ENCODE measurements around the gene CGB2. TPM values are rescaled to one million over a fixed set of nuclear protein-coding genes. Genes with fewer than 3 reads are reported as not detected.

CGB2 gene
- total and polyA plus RNA-seq, 9 of the 15 experiments (the other 6 are each of a cell fraction or from before 2014, with no cell fraction given) = 0.22 TPM; not detected in 8

DNA sequence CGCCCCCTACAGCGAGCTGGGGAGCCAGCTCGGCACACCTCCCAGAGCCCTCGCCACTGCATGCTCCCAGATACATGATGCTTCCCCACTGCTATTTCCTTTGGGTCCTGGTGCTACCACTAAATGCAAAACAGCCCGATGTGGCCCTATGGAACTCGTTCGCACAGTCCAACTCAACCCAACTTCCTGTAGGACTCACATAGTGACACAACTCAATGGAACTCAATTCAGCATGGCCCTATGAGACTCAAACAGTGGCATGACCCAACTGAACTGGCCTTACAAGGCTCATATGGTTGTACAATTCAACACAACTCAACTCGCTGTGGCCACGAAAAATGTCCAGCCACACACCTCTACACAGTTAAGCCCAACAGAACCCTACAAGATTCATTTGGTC lies 37.3 kb downstream of the CGB2 start (continued):
- TF ChIP-seq, protein P1, sequence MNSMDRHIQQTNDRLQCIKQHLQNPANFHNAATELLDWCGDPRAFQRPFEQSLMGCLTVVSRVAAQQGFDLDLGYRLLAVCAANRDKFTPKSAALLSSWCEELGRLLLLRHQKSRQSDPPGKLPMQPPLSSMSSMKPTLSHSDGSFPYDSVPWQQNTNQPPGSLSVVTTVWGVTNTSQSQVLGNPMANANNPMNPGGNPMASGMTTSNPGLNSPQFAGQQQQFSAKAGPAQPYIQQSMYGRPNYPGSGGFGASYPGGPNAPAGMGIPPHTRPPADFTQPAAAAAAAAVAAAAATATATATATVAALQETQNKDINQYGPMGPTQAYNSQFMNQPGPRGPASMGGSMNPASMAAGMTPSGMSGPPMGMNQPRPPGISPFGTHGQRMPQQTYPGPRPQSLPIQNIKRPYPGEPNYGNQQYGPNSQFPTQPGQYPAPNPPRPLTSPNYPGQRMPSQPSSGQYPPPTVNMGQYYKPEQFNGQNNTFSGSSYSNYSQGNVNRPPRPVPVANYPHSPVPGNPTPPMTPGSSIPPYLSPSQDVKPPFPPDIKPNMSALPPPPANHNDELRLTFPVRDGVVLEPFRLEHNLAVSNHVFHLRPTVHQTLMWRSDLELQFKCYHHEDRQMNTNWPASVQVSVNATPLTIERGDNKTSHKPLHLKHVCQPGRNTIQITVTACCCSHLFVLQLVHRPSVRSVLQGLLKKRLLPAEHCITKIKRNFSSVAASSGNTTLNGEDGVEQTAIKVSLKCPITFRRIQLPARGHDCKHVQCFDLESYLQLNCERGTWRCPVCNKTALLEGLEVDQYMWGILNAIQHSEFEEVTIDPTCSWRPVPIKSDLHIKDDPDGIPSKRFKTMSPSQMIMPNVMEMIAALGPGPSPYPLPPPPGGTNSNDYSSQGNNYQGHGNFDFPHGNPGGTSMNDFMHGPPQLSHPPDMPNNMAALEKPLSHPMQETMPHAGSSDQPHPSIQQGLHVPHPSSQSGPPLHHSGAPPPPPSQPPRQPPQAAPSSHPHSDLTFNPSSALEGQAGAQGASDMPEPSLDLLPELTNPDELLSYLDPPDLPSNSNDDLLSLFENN (IDR thresholded peaks at IDR 0.05; ENCODE audit: low read depth in 2 of 2, low read length in 2 of 2) = no peak
- TF ChIP-seq CBX5 (IDR thresholded peaks at IDR 0.05; ENCODE audit: borderline replicate concordance, low read depth) (no peak), ZNF766 (CRISPR knock-in tag; conservative IDR thresholded peaks at IDR 0.05) (no peak), BRD9 (IDR thresholded peaks at IDR 0.05; ENCODE audit: low read depth, partially characterized antibody) (no peak), RBM15 (IDR thresholded peaks at IDR 0.05; ENCODE audit: insufficient read depth, low read length) (no peak), RAD51 (IDR thresholded peaks at IDR 0.05; ENCODE audit: borderline replicate concordance, low read depth) (no peak), HNRNPK (IDR thresholded peaks at IDR 0.05; ENCODE audit: low read depth, low read length, poor library complexity, severe bottlenecking) (no peak), OTX1 (CRISPR knock-in tag; IDR thresholded peaks at IDR 0.05) (no peak)
- TF ChIP-seq, protein P2, sequence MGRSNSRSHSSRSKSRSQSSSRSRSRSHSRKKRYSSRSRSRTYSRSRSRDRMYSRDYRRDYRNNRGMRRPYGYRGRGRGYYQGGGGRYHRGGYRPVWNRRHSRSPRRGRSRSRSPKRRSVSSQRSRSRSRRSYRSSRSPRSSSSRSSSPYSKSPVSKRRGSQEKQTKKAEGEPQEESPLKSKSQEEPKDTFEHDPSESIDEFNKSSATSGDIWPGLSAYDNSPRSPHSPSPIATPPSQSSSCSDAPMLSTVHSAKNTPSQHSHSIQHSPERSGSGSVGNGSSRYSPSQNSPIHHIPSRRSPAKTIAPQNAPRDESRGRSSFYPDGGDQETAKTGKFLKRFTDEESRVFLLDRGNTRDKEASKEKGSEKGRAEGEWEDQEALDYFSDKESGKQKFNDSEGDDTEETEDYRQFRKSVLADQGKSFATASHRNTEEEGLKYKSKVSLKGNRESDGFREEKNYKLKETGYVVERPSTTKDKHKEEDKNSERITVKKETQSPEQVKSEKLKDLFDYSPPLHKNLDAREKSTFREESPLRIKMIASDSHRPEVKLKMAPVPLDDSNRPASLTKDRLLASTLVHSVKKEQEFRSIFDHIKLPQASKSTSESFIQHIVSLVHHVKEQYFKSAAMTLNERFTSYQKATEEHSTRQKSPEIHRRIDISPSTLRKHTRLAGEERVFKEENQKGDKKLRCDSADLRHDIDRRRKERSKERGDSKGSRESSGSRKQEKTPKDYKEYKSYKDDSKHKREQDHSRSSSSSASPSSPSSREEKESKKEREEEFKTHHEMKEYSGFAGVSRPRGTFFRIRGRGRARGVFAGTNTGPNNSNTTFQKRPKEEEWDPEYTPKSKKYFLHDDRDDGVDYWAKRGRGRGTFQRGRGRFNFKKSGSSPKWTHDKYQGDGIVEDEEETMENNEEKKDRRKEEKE (IDR thresholded peaks at IDR 0.05; ENCODE audit: borderline replicate concordance in 1 of 2, control insufficient read depth in 1 of 2, low read depth in 2 of 2, low read length in 1 of 2) = no peak

Measured in K562 (cell line).